Vagina (tissue), 2 donors: Measurements from ENCODE around the gene RPL18.

Experiments
- CTCF ChIP-seq, 3 experiments: fragments of 450-650 bp in 2 of 3; fragments of 200-600 bp in 1 of 3; sonication (generic) in 1 of 3; IDR thresholded peaks; one replicate each; pipeline ENCODE4 v1.5.1; 2017 to 2019; ENCODE audit warnings: antibody characterized with exemption in 3 of 3, mild to moderate bottlenecking in 2 of 3, moderate library complexity in 2 of 3
- POLR2A ChIP-seq, 2 donors: fragments of 450-650 bp; IDR thresholded peaks; one replicate each; pipeline ENCODE4 v1.6.1; 2017; ENCODE audit warnings: antibody characterized with exemption in 2 of 2, mild to moderate bottlenecking in 2 of 2, moderate library complexity in 2 of 2

DNA sequence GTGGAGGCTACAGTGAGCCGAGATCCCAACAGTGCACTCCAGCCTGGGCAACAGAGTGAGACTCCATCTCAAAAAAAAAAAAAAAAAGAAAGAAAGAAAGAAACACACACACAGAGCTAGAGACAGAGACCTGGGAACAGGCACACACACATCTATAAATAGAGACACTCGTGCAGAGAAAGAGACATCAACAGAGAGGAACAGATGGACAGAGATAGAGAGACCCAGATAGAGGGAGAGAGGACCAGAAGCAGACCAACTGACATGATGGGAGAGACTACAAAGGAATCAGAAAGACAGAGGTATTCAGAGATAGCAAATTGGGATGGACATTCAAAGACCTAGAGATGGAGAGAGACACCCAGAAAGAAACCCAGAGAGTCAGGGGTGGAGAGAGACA lies 29.2 kb upstream of the RPL18 start:
- no peak for TF ChIP-seq CTCF (IDR thresholded peaks at IDR 0.05)
- no peak for TF ChIP-seq POLR2A (IDR thresholded peaks at IDR 0.05)
